ENCODE data around the gene SELENOT. TPM values are rescaled to one million over a fixed set of nuclear protein-coding genes. Genes with fewer than 3 reads are reported as not detected.

The SELENOT gene
- total RNA-seq, 4 donors from 2014 or later, result 80.4 to 160 (median 101) TPM

GRCh38 chr3:150640256-150640655 lies 37.1 kb downstream of the SELENOT start:
- WGBS, 2 donors, result 94 to 95% methylated on average over 12 of the region's 12 CpGs
- no peak for TF ChIP-seq CTCF (IDR thresholded peaks at IDR 0.05)
- no peak for TF ChIP-seq EP300 (IDR thresholded peaks at IDR 0.05)
- TF ChIP-seq POLR2A (IDR thresholded peaks at IDR 0.05), result no peak

DNA sequence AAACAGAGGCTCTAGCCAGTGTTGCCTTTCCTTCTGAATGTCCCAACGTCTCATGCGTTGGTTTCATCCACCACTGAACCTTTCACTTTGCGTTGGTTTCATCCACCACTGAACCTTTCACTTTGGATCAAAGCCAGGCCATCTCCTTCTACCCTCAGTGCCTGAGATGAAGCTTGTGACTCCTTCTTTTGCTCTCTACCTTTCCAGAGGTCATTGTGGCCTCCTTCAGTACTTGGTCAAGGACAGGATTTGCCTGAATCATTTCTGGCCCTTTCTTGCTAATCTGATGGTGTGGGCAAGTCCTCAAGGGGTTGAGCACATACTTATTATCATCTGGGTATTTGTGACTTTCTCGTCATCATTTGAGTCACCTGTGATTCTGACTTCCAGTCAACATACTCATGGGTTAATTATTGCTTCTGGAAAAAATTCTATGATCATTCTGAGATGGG lies 50.0 kb downstream of the SELENOT start:
- Histone ChIP-seq H3K27me3 (no peaks in the 10 kb centered on the region), H3K36me3 (no peaks in the 10 kb centered on the region), H3K27ac (no peak overlapping the region), H3K4me1 (no peaks in the 10 kb centered on the region), H3K4me3 (no peak overlapping the region), H3K9me3 (no peaks in the 10 kb centered on the region)
- 86 to 93% methylated on average over 4 of the region's 4 CpGs for WGBS, 2 donors
- no peak for TF ChIP-seq CTCF (IDR thresholded peaks at IDR 0.05)
- TF ChIP-seq EP300 (IDR thresholded peaks at IDR 0.05), result no peak
- TF ChIP-seq POLR2A (IDR thresholded peaks at IDR 0.05), result no peak
- no peak for DNase-seq (ENCODE audit: low spot score in 2 of 2)

More at GRCh38 chr3:150640256-150640655, 37.1 kb downstream of the SELENOT start:
- Histone ChIP-seq H3K36me3 (no peaks in the 10 kb centered on the region), H3K4me1 (peaks cover 0 to 7% (median 0%) of the 10 kb centered on the region in 4 donors), H3K9me3 (no peaks in the 10 kb centered on the region), H3K27me3 (no peaks in the 10 kb centered on the region), H3K4me3 (no peak overlapping the region), H3K27ac (no peak overlapping the region)
- no peak for DNase-seq (ENCODE audit: low spot score in 2 of 2)

DNA sequence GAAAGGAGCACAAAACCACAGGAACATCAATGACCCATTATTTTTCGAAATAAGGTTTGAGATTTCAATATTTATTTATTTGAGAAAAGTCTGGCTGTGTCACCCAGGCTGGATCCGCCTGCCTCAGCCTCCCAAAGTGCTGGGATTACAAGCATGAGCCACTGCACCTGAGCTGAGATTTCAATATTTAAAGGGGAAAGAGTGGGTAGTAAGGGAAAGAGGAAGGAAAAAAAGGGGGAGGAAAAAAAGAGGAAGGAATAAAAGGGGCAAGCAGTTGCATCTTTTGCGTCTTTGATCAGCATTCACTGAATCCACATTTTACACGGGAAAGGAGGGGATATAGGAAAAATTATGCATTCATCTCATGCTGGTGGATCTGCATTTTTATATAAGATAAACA lies 53.2 kb downstream of the SELENOT start:
- 68 to 74% methylated on average over 4 of the region's 4 CpGs for WGBS, 2 donors
- no peak for TF ChIP-seq EP300 (IDR thresholded peaks at IDR 0.05)
- TF ChIP-seq POLR2A (IDR thresholded peaks at IDR 0.05), result no peak
- TF ChIP-seq CTCF (IDR thresholded peaks at IDR 0.05), result no peak
- Histone ChIP-seq H3K4me3 (no peak overlapping the region), H3K36me3 (no peaks in the 10 kb centered on the region), H3K4me1 (no peaks in the 10 kb centered on the region), H3K9me3 (no peaks in the 10 kb centered on the region), H3K27ac (no peak overlapping the region), H3K27me3 (no peaks in the 10 kb centered on the region)
- no peak for DNase-seq (ENCODE audit: low spot score in 2 of 2)

GRCh38 chr3:150662410-150663200 lies 59.5 kb downstream of the SELENOT start:
- H3K4me1 ChIP-seq, result no peaks in the 10 kb centered on the region
- WGBS, 2 donors, result 69 to 72% methylated on average over 7 of the region's 7 CpGs
- H3K4me3 ChIP-seq, result no peak overlapping the region

More at GRCh38 chr3:150662410-150663200, 59.5 kb downstream of the SELENOT start:
- H3K9me3 ChIP-seq, result no peaks in the 10 kb centered on the region
- H3K27ac ChIP-seq, result no peak overlapping the region
- TF ChIP-seq CTCF (IDR thresholded peaks at IDR 0.05), result no peak
- TF ChIP-seq POLR2A (IDR thresholded peaks at IDR 0.05), result no peak
- no peak for TF ChIP-seq EP300 (IDR thresholded peaks at IDR 0.05)
- H3K36me3 ChIP-seq, result no peaks in the 10 kb centered on the region
- H3K27me3 ChIP-seq, result no peaks in the 10 kb centered on the region
- DNase-seq (ENCODE audit: low spot score in 2 of 2), result no peak
